ENCODE measurements around the gene NEMP1. TPM values are rescaled to one million over a fixed set of nuclear protein-coding genes. Genes with fewer than 3 reads are reported as not detected.

The NEMP1 gene
- total and polyA plus RNA-seq, 2 of the 13 experiments (the other 11 are each of a cell fraction or from before 2014, with no cell fraction given): 11.4 to 12.9 TPM

- peak overlapping the region; percentile 83 for H3K9ac ChIP-seq (ENCODE audit: insufficient read depth, low read depth, low read length)
- peaks cover 44% of the 10 kb centered on the region for H3K4me1 ChIP-seq (ENCODE audit: insufficient read depth, low read length)
- peak overlapping the region; percentile 19 to 65 (median 34); a peak in 5 of 6 replicates for H3K4me3 ChIP-seq (replicated peaks in 1 of 3; ENCODE audit: insufficient read depth in 1 of 3, low read depth in 2 of 3, low read length in 3 of 3)
- peaks cover 11 to 15% of the 10 kb centered on the region in 2 experiments; a peak in 4 of 5 replicates for H3K36me3 ChIP-seq (replicated peaks in 1 of 2; ENCODE audit: control insufficient read depth in 1 of 2, insufficient read depth in 2 of 2, low read length in 2 of 2)
- BruUV-seq (replicated peaks): no TSS peak
- DNase-seq (ENCODE audit: low spot score): peak; percentile 99
- H2AFZ ChIP-seq (ENCODE audit: low read length): no peak overlapping the region
- peak overlapping the region; percentile 99 for H3K27ac ChIP-seq (ENCODE audit: extremely low read length, insufficient read depth, low read length)
- WGBS (ENCODE audit: low lambda C conversion rate): 3% methylated on average over 10 of the region's 15 CpGs
- intact Hi-C loops (cut with micrococcal nuclease; ENCODE audit: unreplicated experiment) (loop anchor here (1.0 kb wide), 3 partner anchors 10 to 96 kb away; partner anchors contain the start of gene ZBTB39), in situ Hi-C loops (cut with HindIII; ENCODE audit: extremely low pct_ligation_motif_present, low pct_unique_long_range_greater_than_20kb) (no loop called here)
- ChIA-PET CTCF (ENCODE audit: low intra/inter-chr PET ratio, low total read pairs) (interaction anchor here (1.7 kb wide), 1 partner anchor 10 kb away, joined by 12 read pairs; the partner anchor contains the start of gene STAT6), POLR2A (interaction anchor here (0.5 to 13.5 kb wide), 19 partner anchors 9 to 736 kb away, joined by 3 to 309 read pairs (median 4); partner anchors contain the start of genes INHBE, LRP1, NAB2 and NEMP1)
- ATAC-seq: peak; percentile 88
- H4K20me1 ChIP-seq (ENCODE audit: insufficient read depth, low read length): no peaks in the 10 kb centered on the region
- no peaks in the 10 kb centered on the region for H3K79me2 ChIP-seq (ENCODE audit: insufficient read depth, low read length)
- H3K4me2 ChIP-seq (ENCODE audit: low read depth, low read length): peak overlapping the region; percentile 94
- FAIRE-seq: peak; percentile 99
- H3K27me3 ChIP-seq (ENCODE audit: control insufficient read depth in 1 of 2, insufficient read depth in 2 of 2, low read length in 2 of 2): no peaks in the 10 kb centered on the region
- H3K9me3 ChIP-seq (ENCODE audit: low read length): no peaks in the 10 kb centered on the region
- TF ChIP-seq XBP1 (CRISPR knock-in tag; IDR thresholded peaks at IDR 0.05) (no peak), GLMP (CRISPR knock-in tag; IDR thresholded peaks at IDR 0.05; ENCODE audit: borderline replicate concordance) (no peak), ZNF547 (CRISPR knock-in tag; IDR thresholded peaks at IDR 0.05) (peak; percentile 72; the same call in 1 of the 2 replicates), AKAP8 (CRISPR knock-in tag; IDR thresholded peaks at IDR 0.05) (no peak), ETV6 (CRISPR knock-in tag; conservative IDR thresholded peaks at IDR 0.05) (no peak), ZNF329 (CRISPR knock-in tag; IDR thresholded peaks at IDR 0.05; ENCODE audit: low read depth) (no peak), ESRRA (CRISPR knock-in tag; IDR thresholded peaks at IDR 0.05; ENCODE audit: low read depth) (peak; percentile 99), CEBPG (CRISPR knock-in tag; IDR thresholded peaks at IDR 0.05) (peak; percentile 28), ZNF282 (IDR thresholded peaks at IDR 0.05; ENCODE audit: partially characterized antibody) (no peak), NFYC (CRISPR knock-in tag; IDR thresholded peaks at IDR 0.05) (no peak), SP1 (IDR thresholded peaks at IDR 0.05) (no peak), SP1 (CRISPR knock-in tag; IDR thresholded peaks at IDR 0.05) (no peak; the same call in 1 of the 2 replicates), ZNF761 (CRISPR knock-in tag; conservative IDR thresholded peaks at IDR 0.05) (no peak), DNMT3B (CRISPR knock-in tag; conservative IDR thresholded peaks at IDR 0.05) (0 out of 2 replicates have a peak, but pooled peaks have one; percentile 26), ZNF296 (CRISPR knock-in tag; conservative IDR thresholded peaks at IDR 0.05) (no peak), ELF1 (CRISPR knock-in tag; IDR thresholded peaks at IDR 0.05) (peak; percentile 79), ZNF850 (CRISPR knock-in tag; conservative IDR thresholded peaks at IDR 0.05) (no peak), GATAD2A (CRISPR knock-in tag; IDR thresholded peaks at IDR 0.05) (peak; percentile 85), SIN3B (IDR thresholded peaks at IDR 0.05; ENCODE audit: low read length) (no peak; the same call in 1 of the 2 replicates)
- TF ChIP-seq, protein P1, sequence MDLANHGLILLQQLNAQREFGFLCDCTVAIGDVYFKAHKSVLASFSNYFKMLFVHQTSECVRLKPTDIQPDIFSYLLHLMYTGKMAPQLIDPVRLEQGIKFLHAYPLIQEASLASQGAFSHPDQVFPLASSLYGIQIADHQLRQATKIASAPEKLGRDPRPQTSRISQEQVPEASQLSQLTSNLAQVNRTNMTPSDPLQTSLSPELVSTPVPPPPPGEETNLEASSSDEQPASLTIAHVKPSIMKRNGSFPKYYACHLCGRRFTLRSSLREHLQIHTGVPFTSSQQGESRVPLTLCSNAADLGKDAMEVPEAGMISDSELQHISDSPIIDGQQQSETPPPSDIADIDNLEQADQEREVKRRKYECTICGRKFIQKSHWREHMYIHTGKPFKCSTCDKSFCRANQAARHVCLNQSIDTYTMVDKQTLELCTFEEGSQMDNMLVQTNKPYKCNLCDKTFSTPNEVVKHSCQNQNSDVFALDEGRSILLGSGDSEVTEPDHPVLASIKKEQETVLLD (CRISPR knock-in tag; IDR thresholded peaks at IDR 0.05; ENCODE audit: low read depth): no peak
- TF ChIP-seq, protein P2, sequence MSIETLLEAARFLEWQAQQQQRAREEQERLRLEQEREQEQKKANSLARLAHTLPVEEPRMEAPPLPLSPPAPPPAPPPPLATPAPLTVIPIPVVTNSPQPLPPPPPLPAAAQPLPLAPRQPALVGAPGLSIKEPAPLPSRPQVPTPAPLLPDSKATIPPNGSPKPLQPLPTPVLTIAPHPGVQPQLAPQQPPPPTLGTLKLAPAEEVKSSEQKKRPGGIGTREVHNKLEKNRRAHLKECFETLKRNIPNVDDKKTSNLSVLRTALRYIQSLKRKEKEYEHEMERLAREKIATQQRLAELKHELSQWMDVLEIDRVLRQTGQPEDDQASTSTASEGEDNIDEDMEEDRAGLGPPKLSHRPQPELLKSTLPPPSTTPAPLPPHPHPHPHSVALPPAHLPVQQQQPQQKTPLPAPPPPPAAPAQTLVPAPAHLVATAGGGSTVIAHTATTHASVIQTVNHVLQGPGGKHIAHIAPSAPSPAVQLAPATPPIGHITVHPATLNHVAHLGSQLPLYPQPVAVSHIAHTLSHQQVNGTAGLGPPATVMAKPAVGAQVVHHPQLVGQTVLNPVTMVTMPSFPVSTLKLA (IDR thresholded peaks at IDR 0.05): peak; percentile 43
Measured at GRCh38 chr12:57101892-57102695, 23.5 kb upstream of the NEMP1 start.

Data from HepG2 (cell line).